K562 (cell line): ENCODE measurements around the gene ZSWIM2. TPM values are rescaled to one million over a fixed set of nuclear protein-coding genes. Genes with fewer than 3 reads are reported as not detected.

ENCODE experiments used
- CBFA2T2 ChIP-seq: fragments of 450-650 bp; conservative IDR thresholded peaks from 2 replicates; pipeline ENCODE4 v1.6.1; 2017; ENCODE audit warnings: mild to moderate bottlenecking
- CBX3 ChIP-seq, 2 experiments: IDR thresholded peaks; 1 replicate in 1 of 2; 2 replicates in 1 of 2; pipeline ENCODE4 v1.6.1; 2012; ENCODE audit warnings: inconsistent platforms in 2 of 2, low read length in 2 of 2, borderline replicate concordance in 1 of 2, control low read depth in 1 of 2
- CC2D1A ChIP-seq: fragments of 450-650 bp; IDR thresholded peaks from 2 replicates; pipeline ENCODE4 v1.6.1; 2017; ENCODE audit warnings: mild to moderate bottlenecking
- CREB1 ChIP-seq, 2 experiments: sonication (generic) in 1 of 2; formaldehyde crosslinking in 1 of 2; IDR thresholded peaks; 2 replicates each; pipeline versions ENCODE4 v1.6.1 to v1.8.0; 2012 to 2022; ENCODE audit warnings: inconsistent platforms in 1 of 2, mild to moderate bottlenecking in 1 of 2, missing genetic modification reagents in 1 of 2, moderate library complexity in 1 of 2
- FOXA3 ChIP-seq, 2 experiments: fragments of 450-650 bp in 1 of 2; sonication (generic) in 1 of 2; formaldehyde crosslinking; IDR thresholded peaks in 1 of 2; conservative IDR thresholded peaks in 1 of 2; 2 replicates each; pipeline versions ENCODE4 v1.4.0 to v1.8.0; 2020 to 2022; ENCODE audit warnings: mild to moderate bottlenecking in 2 of 2, missing genetic modification reagents in 1 of 2
- HOXB6 ChIP-seq: fragments of 250-450 bp; sonication (Bioruptor Pico); IDR thresholded peaks from 2 replicates; pipeline ENCODE4 v1.5.1; 2022; ENCODE audit warnings: mild to moderate bottlenecking, borderline replicate concordance
- LEF1 ChIP-seq: fragments of 450-650 bp; IDR thresholded peaks from 2 replicates; pipeline ENCODE4 v1.6.1; 2016; ENCODE audit warnings: mild to moderate bottlenecking
- MECOM ChIP-seq: fragments of 250-450 bp; sonication (Bioruptor Pico); IDR thresholded peaks from 2 replicates; pipeline ENCODE4 v1.8.0; 2022; ENCODE audit warnings: inconsistent platforms
- NFIC ChIP-seq: fragments of 450-650 bp; IDR thresholded peaks from 2 replicates; pipeline ENCODE4 v1.6.1; 2017; ENCODE audit warnings: mild to moderate bottlenecking, inconsistent platforms
- RBM14 ChIP-seq: fragments of 200-400 bp; formaldehyde crosslinking; IDR thresholded peaks from 2 replicates; pipeline ENCODE4 v1.6.1; 2018; ENCODE audit warnings: low read depth, mild to moderate bottlenecking, low read length, moderate library complexity, borderline replicate concordance; ENCODE audit not compliant: insufficient read depth
- SMAD4 ChIP-seq: fragments of 250-450 bp; sonication (Bioruptor Pico); conservative IDR thresholded peaks from 2 replicates; pipeline ENCODE4 v1.8.0; 2021; ENCODE audit warnings: inconsistent platforms, mild to moderate bottlenecking, moderate library complexity
- TEAD4 ChIP-seq, 2 experiments: sonication (generic) in 1 of 2; formaldehyde crosslinking in 1 of 2; IDR thresholded peaks; 2 replicates each; pipeline versions ENCODE4 v1.6.1 to v1.8.0; 2012 to 2022; ENCODE audit warnings: borderline replicate concordance in 1 of 2, inconsistent platforms in 1 of 2, low read length in 1 of 2, mild to moderate bottlenecking in 1 of 2, missing genetic modification reagents in 1 of 2
- ZBTB8A ChIP-seq: fragments of 450-650 bp; IDR thresholded peaks from 2 replicates; pipeline ENCODE4 v1.6.1; 2018; ENCODE audit warnings: mild to moderate bottlenecking, moderate library complexity; ENCODE audit not compliant: partially characterized antibody
- ZNF408 ChIP-seq: fragments of 250-450 bp; sonication (Bioruptor Pico); IDR thresholded peaks from 2 replicates; pipeline ENCODE4 v1.4.0; 2020; ENCODE audit warnings: low read depth, mild to moderate bottlenecking, moderate library complexity
- polyA plus RNA-seq, 8 experiments: library from polyadenylated mRNA; depleted of rRNA in 4 of 8; stranded (reverse) in 5 of 8; unstranded in 3 of 8; fragments of >200 nt; fragmentation: Nextera tagmentation in 2 of 8; fragmentation: Illumina TruSeq in 1 of 8; extraction: Ambion mirVana in 2 of 8; extraction: Trizol in 1 of 8; gene quantifications; 2 replicates each; pipeline versions ENCODE4 v1.2.1 to v1.2.3, GENCODE V29; 2011 to 2014; ENCODE audit warnings: inconsistent platforms in 1 of 8, missing spikeins in 1 of 8
- total RNA-seq, 7 experiments: library from RNA; depleted of rRNA in 6 of 7; stranded (reverse); fragments of >200 nt in 6 of 7; fragmentation: Illumina TruSeq in 2 of 7; extraction: Trizol in 2 of 7; gene quantifications; 2 replicates each; pipeline versions ENCODE4 v1.2.1 to v1.2.3, GENCODE V29; 2011 to 2021; ENCODE audit warnings: low replicate concordance in 1 of 7
- TF ChIP-seq, protein P1 (sequence below): fragments of 250-450 bp; sonication (Bioruptor Pico); IDR thresholded peaks from 2 replicates; pipeline ENCODE4 v1.4.0; 2020
- TF ChIP-seq, protein P2 (sequence below): fragments of 450-650 bp; IDR thresholded peaks from 2 replicates; pipeline ENCODE4 v1.6.1; 2017; ENCODE audit warnings: mild to moderate bottlenecking, moderate library complexity
- TF ChIP-seq, protein P3 (sequence below): fragments of 250-450 bp; sonication (Bioruptor Pico); IDR thresholded peaks from 2 replicates; pipeline ENCODE4 v1.8.0; 2022; ENCODE audit warnings: moderate library complexity, mild to moderate bottlenecking, inconsistent platforms
- TF ChIP-seq, protein P4 (sequence below): fragments of 450-650 bp; IDR thresholded peaks from 2 replicates; pipeline ENCODE4 v1.6.1; 2016
- TF ChIP-seq, protein P5 (sequence below): IDR thresholded peaks from 2 replicates; pipeline ENCODE4 v1.6.1; 2012; ENCODE audit warnings: low read depth, low read length, improper control_type of control experiment, borderline replicate concordance
- TF ChIP-seq, protein P6 (sequence below): sonication (generic); formaldehyde crosslinking; IDR thresholded peaks from 2 replicates; pipeline ENCODE4 v1.8.1; 2023; ENCODE audit warnings: mild to moderate bottlenecking, missing genetic modification reagents, moderate library complexity

Gene ZSWIM2
- total and polyA plus RNA-seq, 9 of the 15 experiments (the other 6 are each of a cell fraction or from before 2014, with no cell fraction given) = not detected

DNA sequence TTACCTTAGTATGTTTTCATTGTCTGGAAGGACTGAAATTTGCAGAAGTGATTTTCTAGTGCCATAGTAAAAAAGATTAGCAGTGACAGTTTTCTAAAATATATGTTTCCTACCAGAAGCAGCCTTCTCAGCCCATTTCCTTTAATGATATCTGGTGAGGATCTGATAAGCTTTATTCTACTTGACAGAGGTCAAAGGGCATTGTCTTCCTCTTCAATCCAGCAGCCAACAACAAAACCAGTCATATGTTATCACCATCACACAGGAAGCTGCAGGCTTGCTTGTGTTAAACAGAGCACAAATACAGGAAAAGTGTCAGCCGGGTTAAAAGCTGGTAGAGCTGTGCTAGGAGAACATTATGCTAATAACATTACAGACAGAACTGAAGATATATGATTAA, 35.6 kb upstream of the ZSWIM2 start (continued):
- TF ChIP-seq, protein P1, sequence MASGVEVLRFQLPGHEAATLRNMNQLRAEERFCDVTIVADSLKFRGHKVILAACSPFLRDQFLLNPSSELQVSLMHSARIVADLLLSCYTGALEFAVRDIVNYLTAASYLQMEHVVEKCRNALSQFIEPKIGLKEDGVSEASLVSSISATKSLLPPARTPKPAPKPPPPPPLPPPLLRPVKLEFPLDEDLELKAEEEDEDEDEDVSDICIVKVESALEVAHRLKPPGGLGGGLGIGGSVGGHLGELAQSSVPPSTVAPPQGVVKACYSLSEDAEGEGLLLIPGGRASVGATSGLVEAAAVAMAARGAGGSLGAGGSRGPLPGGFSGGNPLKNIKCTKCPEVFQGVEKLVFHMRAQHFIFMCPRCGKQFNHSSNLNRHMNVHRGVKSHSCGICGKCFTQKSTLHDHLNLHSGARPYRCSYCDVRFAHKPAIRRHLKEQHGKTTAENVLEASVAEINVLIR (CRISPR knock-in tag) = no peak
- TF ChIP-seq CBFA2T2 (peak; percentile 79), CC2D1A (0 out of 2 replicates have a peak, but pooled peaks have one; percentile 30), CBX3 (IDR thresholded peaks at IDR 0.05; ENCODE audit: borderline replicate concordance in 1 of 2, low read length in 2 of 2) (peak in 1 of 2 experiments; percentile 73; a peak in 2 of 3 replicates), CREB1 (IDR thresholded peaks at IDR 0.05) (peak; percentile 30; the same call in 1 of the 2 replicates), CREB1 (CRISPR knock-in tag; IDR thresholded peaks at IDR 0.05) (no peak), LEF1 (no peak), NFIC (peak; percentile 46), FOXA3 (CRISPR knock-in tag; conservative IDR thresholded peaks at IDR 0.05 in 1 of 2, IDR thresholded peaks at IDR 0.05 in 1 of 2) (no peak), SMAD4 (0 out of 2 replicates have a peak, but pooled peaks have one; percentile 29), ZBTB8A (no peak), HOXB6 (CRISPR knock-in tag) (no peak), RBM14 (no peak), TEAD4 (IDR thresholded peaks at IDR 0.05; ENCODE audit: low read length) (peak; percentile 89), TEAD4 (CRISPR knock-in tag; IDR thresholded peaks at IDR 0.05; ENCODE audit: borderline replicate concordance) (no peak), ZNF408 (no peak), MECOM (peak; percentile 66; the same call in 1 of the 2 replicates)
- TF ChIP-seq, protein P2, sequence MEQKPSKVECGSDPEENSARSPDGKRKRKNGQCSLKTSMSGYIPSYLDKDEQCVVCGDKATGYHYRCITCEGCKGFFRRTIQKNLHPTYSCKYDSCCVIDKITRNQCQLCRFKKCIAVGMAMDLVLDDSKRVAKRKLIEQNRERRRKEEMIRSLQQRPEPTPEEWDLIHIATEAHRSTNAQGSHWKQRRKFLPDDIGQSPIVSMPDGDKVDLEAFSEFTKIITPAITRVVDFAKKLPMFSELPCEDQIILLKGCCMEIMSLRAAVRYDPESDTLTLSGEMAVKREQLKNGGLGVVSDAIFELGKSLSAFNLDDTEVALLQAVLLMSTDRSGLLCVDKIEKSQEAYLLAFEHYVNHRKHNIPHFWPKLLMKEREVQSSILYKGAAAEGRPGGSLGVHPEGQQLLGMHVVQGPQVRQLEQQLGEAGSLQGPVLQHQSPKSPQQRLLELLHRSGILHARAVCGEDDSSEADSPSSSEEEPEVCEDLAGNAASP = no peak
- TF ChIP-seq, protein P3, sequence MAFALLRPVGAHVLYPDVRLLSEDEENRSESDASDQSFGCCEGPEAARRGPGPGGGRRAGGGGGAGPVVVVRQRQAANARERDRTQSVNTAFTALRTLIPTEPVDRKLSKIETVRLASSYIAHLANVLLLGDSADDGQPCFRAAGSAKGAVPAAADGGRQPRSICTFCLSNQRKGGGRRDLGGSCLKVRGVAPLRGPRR = no peak
- TF ChIP-seq, protein P4, sequence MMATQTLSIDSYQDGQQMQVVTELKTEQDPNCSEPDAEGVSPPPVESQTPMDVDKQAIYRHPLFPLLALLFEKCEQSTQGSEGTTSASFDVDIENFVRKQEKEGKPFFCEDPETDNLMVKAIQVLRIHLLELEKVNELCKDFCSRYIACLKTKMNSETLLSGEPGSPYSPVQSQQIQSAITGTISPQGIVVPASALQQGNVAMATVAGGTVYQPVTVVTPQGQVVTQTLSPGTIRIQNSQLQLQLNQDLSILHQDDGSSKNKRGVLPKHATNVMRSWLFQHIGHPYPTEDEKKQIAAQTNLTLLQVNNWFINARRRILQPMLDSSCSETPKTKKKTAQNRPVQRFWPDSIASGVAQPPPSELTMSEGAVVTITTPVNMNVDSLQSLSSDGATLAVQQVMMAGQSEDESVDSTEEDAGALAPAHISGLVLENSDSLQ = peak; percentile 26; the same call in 1 of the 2 replicates
- TF ChIP-seq, protein P5, sequence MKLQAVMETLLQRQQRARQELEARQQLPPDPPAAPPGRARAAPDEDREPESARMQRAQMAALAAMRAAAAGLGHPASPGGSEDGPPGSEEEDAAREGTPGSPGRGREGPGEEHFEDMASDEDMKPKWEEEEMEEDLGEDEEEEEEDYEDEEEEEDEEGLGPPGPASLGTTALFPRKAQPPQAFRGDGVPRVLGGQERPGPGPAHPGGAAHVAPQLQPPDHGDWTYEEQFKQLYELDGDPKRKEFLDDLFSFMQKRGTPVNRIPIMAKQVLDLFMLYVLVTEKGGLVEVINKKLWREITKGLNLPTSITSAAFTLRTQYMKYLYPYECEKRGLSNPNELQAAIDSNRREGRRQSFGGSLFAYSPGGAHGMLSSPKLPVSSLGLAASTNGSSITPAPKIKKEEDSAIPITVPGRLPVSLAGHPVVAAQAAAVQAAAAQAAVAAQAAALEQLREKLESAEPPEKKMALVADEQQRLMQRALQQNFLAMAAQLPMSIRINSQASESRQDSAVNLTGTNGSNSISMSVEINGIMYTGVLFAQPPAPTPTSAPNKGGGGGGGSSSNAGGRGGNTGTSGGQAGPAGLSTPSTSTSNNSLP = 0 out of 2 replicates have a peak, but pooled peaks have one; percentile 25
- TF ChIP-seq, protein P6, sequence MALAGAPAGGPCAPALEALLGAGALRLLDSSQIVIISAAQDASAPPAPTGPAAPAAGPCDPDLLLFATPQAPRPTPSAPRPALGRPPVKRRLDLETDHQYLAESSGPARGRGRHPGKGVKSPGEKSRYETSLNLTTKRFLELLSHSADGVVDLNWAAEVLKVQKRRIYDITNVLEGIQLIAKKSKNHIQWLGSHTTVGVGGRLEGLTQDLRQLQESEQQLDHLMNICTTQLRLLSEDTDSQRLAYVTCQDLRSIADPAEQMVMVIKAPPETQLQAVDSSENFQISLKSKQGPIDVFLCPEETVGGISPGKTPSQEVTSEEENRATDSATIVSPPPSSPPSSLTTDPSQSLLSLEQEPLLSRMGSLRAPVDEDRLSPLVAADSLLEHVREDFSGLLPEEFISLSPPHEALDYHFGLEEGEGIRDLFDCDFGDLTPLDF (CRISPR knock-in tag) = no peak
